GDM1 (cell line): ENCODE data around the gene NAALADL2.
"Not testable (repeated sequence)": the region's sequence is repeated elsewhere in the genome, so short reads cannot be mapped to it uniquely, and the experiment has no call there.

Experiments used
- DNase-seq: peaks from one replicate; lab custom pipeline; 2025; lab: John Stamatoyannopoulos, UW

NAALADL2 gene

GRCh38 chr3:175132706-175133105 lies 273.6 kb downstream of the NAALADL2 start:
- not testable (repeated sequence) for DNase-seq

- no peak for DNase-seq
Measured at GRCh38 chr3:175144368-175144767, 285.2 kb downstream of the NAALADL2 start.

DNA sequence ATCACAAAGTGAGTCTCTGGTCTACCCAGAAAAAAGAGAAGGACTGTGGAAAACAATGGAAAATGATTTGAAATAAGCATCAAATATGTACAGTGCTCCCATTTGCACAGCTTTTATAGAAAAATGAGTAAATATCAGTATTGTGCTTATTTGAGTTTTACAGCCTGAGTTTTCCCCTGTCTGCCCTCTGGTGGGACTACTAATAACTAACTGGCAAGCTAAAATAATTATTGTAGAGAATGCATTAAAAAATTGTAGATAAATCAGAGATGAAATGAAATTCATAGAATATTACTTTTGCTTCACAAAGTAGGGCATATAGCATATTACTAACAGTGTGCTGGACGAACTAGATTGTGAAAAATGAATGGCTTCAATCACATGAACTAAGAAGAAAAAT lies 287.1 kb downstream of the NAALADL2 start:
- DNase-seq: no peak

- DNase-seq: no peak
Measured at GRCh38 chr3:175149675-175150074, 290.5 kb downstream of the NAALADL2 start.

DNA sequence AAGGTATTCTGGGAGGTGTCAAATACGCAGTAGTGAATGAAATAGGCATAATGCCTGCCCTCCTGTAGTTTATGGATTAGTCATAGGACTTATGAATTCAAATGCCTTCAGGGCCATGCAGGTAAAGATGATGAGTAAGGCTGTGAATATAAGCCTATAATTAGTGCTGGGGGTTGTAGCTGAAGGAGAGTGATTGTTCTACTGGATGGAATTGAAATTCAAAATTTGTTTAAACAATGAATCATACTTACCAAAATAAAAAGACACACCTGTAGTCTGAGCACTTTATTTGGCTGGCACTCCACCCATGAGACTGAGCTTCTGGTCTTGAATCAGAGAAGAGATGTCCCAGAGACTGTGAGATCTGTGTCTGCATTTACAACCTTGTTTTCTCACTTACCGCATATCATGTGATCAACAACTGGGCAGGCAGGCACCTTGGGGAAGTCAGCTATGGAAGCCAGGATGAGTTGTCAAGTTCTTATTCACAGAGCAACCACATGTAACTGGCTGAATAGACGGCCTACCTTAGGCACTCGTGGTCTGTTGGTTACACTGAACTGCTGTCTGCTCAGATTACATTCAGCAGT lies 291.8 kb downstream of the NAALADL2 start:
- no peak for DNase-seq

DNA sequence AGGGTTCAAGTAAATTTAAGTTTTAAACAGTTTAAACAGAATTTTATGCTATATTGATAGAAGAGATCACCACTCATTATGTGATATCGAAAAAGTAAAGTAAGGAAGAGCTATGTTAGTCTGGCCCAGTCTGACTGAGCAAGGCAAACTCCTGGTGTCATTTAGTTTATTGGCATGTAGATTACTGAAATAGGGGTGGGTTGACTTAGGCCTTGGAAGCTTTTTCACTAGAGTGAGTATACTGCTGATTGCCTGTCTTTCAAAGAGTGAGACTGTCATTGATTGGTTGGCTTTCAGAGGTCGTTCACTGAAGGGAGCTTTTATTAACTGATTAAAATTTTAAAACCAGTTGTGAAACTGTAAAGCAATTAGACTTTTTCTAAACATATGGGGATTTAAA lies 294.5 kb downstream of the NAALADL2 start:
- no peak for DNase-seq

GRCh38 chr3:175155172-175155571 lies 296.0 kb downstream of the NAALADL2 start:
- DNase-seq: no peak

DNA sequence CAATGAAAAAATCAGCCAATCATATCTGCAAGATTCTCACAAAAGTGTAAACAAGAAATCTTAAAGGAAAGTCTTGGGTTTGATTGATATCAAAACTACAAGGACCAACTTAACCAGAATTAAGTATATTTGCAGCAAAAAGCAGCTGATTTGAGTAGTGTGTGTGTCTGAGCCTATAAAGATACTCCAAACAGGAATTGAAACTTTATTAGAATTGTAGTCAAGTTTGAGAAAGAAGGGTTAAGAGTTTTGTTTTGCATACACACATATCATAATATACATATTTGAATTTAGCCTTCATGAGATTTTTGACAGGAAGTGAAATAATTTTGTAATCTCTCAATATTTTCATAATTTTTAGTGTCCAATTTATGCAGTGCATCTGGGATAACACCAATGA lies 300.1 kb downstream of the NAALADL2 start:
- no peak for DNase-seq

DNA sequence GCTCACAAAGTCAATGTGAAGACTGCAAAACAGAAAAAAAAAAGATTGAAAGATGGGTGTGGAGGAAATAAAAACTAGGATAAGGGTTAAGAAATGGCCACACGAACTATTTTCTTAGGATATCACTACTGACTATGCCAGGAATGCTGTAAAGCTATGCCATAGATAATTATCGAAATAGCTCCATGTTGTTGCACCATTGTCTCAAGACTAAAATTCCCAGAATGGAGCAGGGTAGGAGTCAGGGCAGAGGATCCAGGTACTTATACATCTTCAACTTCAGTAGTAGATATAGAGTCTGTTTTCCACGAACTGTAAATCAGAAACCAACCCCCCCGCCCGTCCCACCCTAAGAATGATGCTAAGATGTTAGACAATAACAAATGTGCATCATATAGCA lies 302.2 kb downstream of the NAALADL2 start:
- DNase-seq: no peak

- DNase-seq: no peak
Measured at GRCh38 chr3:175163686-175164085, 304.6 kb downstream of the NAALADL2 start.

DNA sequence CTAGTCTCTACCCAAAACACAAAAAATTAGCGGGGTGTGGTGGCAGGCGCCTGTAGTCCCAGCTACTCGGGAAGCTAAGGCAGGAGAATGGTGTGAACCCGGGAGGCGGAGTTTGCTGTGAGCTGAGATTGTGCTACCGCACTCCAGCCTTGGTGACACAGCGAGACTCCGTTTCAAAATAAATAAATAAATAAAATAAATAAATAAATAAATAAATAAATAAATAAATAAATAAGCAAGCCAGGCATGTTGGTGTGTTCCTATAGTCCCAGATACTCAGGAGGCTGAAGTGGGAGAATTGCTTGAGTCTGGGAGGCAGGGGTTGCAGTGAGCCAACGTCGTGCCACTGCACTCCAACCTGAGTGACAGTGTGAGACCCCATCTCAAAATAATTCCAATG lies 314.0 kb downstream of the NAALADL2 start:
- DNase-seq: not testable (repeated sequence)

DNA sequence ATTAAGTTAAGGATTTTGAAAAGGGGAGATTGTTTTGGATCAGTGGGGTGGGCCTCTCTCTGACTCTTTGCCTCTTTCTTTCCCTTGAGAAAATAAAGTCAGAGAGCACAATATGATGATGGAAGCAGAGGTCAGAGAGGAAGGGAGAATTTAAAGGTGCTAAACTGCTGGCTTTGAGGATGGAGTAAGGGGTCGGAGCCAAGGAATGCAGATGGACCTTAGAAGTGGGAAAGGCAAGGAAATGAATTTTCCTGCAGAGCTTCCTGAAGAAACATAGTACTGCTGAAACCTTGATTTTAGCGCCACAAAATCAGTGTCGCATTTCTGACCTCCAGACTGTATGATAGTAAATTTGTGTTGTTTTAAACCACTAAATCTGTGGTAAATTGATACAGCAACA lies 317.4 kb downstream of the NAALADL2 start:
- DNase-seq: no peak

GRCh38 chr3:175179055-175179454 lies 319.9 kb downstream of the NAALADL2 start:
- no peak for DNase-seq

GRCh38 chr3:175184392-175184791 lies 325.3 kb downstream of the NAALADL2 start:
- no peak for DNase-seq

- DNase-seq: no peak
Measured at GRCh38 chr3:175185903-175186302, 326.8 kb downstream of the NAALADL2 start.

- DNase-seq: no peak
Measured at GRCh38 chr3:175186511-175186910, 327.4 kb downstream of the NAALADL2 start.

- DNase-seq: no peak
Measured at GRCh38 chr3:175187586-175187985, 328.5 kb downstream of the NAALADL2 start.

DNA sequence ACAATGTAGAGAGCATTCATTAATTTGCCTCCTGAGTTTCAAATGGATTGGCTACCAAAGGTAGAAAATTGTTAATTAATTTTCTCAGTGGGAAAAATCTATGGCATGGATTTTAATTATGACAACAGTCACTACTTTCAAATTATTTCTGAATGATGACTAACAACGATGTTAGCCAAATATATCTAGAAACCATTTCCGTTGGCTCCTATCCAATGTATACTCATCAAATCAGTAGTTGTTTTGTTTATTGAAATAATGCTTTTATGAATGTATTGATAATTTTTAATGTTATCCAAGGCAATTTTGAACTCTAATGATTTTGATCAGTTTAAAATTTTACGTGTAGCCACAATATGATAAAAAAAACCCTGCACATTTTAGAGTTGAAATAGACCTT lies 333.4 kb downstream of the NAALADL2 start:
- no peak for DNase-seq

DNA sequence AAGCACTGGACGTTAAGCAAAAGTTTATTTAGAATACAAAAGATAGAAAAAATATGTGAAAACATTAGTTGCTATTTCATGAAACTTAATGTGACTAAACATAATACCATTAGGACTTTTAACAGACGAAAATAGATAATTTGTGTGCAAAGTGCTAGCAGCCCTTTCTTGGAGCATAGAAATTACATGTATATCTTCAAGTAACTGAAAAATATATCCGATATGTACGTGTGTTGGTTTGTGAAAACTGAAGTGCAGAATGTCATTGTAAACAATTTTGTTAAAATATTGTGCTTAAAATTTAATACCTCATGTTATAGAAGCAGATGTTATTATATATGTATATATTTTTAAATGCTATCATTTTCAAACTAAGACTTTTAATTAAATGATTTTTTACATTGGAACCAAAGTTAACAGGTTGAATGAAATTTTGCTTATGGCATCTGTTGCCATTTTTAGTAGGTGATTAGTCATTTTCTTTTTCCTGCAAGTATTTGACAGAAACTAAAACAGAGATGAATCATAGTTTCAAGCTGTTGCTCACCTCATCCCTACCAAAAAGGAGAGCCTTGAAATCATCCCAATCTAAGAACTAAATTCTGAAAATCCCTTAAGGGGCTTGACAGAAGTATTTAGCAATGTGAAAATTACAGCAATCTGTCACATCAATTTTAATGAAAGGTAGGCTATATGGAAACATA lies 334.8 kb downstream of the NAALADL2 start:
- no peak for DNase-seq

DNA sequence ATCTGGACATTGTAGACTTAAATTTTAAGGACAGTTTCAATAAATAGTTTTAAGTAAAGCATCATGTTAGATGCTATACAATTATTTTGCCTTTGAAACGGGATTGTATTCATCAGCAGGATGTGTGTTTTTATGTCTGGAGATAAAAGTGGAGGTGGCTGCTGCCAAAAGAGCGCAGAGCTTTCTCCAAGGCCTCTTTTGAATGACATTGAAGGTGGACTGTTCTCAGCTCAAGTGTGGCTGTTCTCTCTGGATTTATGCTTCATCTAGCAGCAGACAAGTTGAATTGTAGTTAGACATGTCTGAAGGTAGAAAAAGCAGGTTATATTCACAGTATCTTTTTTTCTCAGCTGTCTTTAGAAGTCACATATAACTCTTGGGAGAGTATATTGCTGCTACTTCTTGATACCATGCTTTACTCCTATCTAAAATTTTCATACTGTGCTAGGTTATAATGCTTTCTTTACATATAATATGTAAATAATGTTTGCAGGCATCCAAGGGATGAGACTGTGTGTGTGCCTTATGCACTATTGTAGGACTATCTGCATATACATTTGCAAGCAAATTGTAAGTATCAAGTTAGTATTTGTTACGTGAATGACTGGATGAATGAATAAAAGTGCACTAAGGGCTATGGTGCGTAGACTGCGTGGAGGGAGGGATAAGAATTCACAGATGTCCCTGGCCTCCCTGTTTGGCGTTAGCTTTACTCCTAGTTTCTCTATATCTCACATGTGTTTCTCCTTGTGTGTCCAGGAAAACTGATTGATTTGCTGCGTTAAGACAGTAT lies 340.1 kb downstream of the NAALADL2 start:
- no peak for DNase-seq

DNA sequence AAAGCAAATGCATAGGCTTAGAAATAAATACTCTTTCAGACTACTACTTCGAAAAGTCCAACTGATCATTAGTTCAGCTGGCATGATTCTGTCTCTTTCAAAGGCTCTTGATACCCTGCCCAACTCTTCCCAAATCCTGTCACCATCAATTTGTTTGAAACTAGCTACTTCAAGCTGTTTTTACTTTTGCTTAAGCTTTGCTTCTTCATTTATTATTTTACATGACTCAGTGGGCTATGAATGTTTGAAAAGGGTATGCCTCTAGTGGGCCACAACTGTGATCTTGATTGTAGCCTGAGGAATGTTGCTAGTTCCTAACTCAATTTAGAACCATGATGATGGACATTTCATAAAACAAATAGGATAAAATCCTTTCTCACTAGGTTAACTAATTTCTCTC lies 340.8 kb downstream of the NAALADL2 start:
- no peak for DNase-seq

DNA sequence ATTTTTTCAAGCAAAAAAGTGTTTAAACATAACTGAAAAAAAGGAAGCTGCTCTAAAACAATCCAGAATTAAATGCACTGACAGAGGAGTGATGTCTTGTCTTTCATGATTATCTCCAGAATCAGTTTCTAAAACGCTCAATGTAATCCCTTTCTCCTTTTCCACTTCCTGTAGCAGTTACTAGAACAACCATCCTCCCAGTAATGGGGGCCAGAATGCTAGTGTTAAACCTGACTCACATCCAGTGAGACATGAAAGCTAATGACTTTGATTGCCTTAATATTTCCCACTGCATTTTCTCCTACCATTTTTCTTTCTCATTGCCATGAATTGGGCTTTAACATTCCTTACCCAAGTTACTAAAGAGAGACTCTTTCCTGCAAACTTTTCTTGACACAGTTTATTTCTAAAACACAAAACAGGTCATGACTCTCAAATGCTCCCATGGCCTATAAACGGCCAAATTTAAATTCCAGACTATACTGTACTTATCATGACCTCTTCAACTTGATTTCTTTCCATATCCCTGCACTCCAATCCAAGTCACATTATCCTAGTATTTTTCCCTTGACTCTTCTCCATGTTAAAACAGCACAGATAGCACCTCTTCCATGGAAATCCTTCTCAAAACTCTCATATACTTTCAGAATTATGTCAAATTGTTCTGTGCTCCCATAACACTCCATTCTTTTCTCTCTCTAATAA lies 341.4 kb downstream of the NAALADL2 start:
- DNase-seq: no peak

GRCh38 chr3:175207361-175207760 lies 348.2 kb downstream of the NAALADL2 start:
- DNase-seq: no peak
